AG20443 (cell line): ENCODE results near the gene COLGALT1.

Experiments
- DNase-seq: peaks from one replicate; pipeline ENCODE4 v3.0.0; 2012; ENCODE audit warnings: low spot score, mixed read lengths

The COLGALT1 gene

GRCh38 chr19:17623224-17623935 lies 67.9 kb downstream of the COLGALT1 start:
- no peak for DNase-seq

GRCh38 chr19:17624314-17624991 lies 69.0 kb downstream of the COLGALT1 start:
- DNase-seq: no peak

- DNase-seq: no peak
Measured at GRCh38 chr19:17625043-17625442, 69.6 kb downstream of the COLGALT1 start.

GRCh38 chr19:17625980-17626379 lies 70.5 kb downstream of the COLGALT1 start:
- no peak for DNase-seq

GRCh38 chr19:17626456-17627015 lies 71.1 kb downstream of the COLGALT1 start:
- no peak for DNase-seq

GRCh38 chr19:17627161-17627560 lies 71.7 kb downstream of the COLGALT1 start:
- DNase-seq: no peak

GRCh38 chr19:17627921-17628320 lies 72.5 kb downstream of the COLGALT1 start:
- no peak for DNase-seq

GRCh38 chr19:17629760-17630159 lies 74.3 kb downstream of the COLGALT1 start:
- DNase-seq: no peak

GRCh38 chr19:17632577-17632976 lies 77.1 kb downstream of the COLGALT1 start:
- no peak for DNase-seq
